Stimulated activated naive CD4-positive, alpha-beta T cell (primary cell): Measurements from ENCODE around the gene DLGAP1.
A peak's percentile ranks its signal among the peaks of the same experiment; 100 is the strongest.
"Not testable (repeated sequence)": the region's sequence is repeated elsewhere in the genome, so short reads cannot be mapped to it uniquely, and the experiment has no call there.

Experiments
- DNase-seq, 6 experiments: peaks; one replicate each; lab custom pipeline; 2025; lab: John Stamatoyannopoulos, UW

Gene DLGAP1

GRCh38 chr18:3624935-3625741, 830.0 kb downstream of the DLGAP1 start:
- DNase-seq, result peak in 1 of 6 experiments; percentile 7

GRCh38 chr18:3624546-3624934, 830.6 kb downstream of the DLGAP1 start:
- no peak for DNase-seq

- no peak for DNase-seq
These were observed 831.1 kb downstream of the DLGAP1 start for GRCh38 chr18:3623769-3624545.

- DNase-seq, result no peak
These were observed 834.7 kb downstream of the DLGAP1 start for GRCh38 chr18:3620146-3621119.

GRCh38 chr18:3619746-3620145, 835.4 kb downstream of the DLGAP1 start:
- DNase-seq, result no peak

GRCh38 chr18:3619222-3619621, 835.9 kb downstream of the DLGAP1 start:
- no peak for DNase-seq

- no peak for DNase-seq
These were observed 838.4 kb downstream of the DLGAP1 start for GRCh38 chr18:3616744-3617143.

- no peak for DNase-seq
These were observed 839.0 kb downstream of the DLGAP1 start for GRCh38 chr18:3616142-3616541.

GRCh38 chr18:3615374-3615985, 839.6 kb downstream of the DLGAP1 start:
- DNase-seq, result no peak

- no peak for DNase-seq
These were observed 842.8 kb downstream of the DLGAP1 start for GRCh38 chr18:3612315-3612714.

GRCh38 chr18:3611313-3612090, 843.6 kb downstream of the DLGAP1 start:
- no peak for DNase-seq

GRCh38 chr18:3610813-3611212, 844.3 kb downstream of the DLGAP1 start:
- DNase-seq, result no peak

- DNase-seq, result no peak
These were observed 844.9 kb downstream of the DLGAP1 start for GRCh38 chr18:3610188-3610708.

GRCh38 chr18:3608488-3608887, 846.6 kb downstream of the DLGAP1 start:
- no peak for DNase-seq

- DNase-seq, result not testable (repeated sequence)
These were observed 847.0 kb downstream of the DLGAP1 start for GRCh38 chr18:3608099-3608453.

GRCh38 chr18:3607309-3608098, 847.6 kb downstream of the DLGAP1 start:
- DNase-seq, result no peak

- not testable (repeated sequence) for DNase-seq
These were observed 848.2 kb downstream of the DLGAP1 start for GRCh38 chr18:3606863-3607262.

GRCh38 chr18:3605954-3606443, 849.1 kb downstream of the DLGAP1 start:
- peak in 4 of 6 experiments; percentile 16 to 60 (median 46) for DNase-seq

GRCh38 chr18:3605486-3605952, 849.6 kb downstream of the DLGAP1 start:
- DNase-seq, result no peak
